A673 (cell line): ENCODE data around the gene DDC. TPM values are rescaled to one million over a fixed set of nuclear protein-coding genes. Genes with fewer than 3 reads are reported as not detected.

Experiments used
- BruUV-seq: library from RNA; stranded (reverse); fragments of 400-500 nt; replicated peaks from 2 replicates; lab custom pipeline; 2021; lab: Mats Ljungman, UMichigan
- CTCF ChIA-PET: fragments of 300-600 bp; sonication (Branson Sonifier 250); formaldehyde crosslinking; loops from one replicate; lab custom pipeline; 2022; ENCODE audit warnings: antibody characterized with exemption; lab: Charles Lee
- POLR2A ChIA-PET: fragments of 300-600 bp; sonication (Branson Sonifier 250); formaldehyde crosslinking; loops from one replicate; lab custom pipeline; 2022; ENCODE audit warnings: antibody characterized with exemption; ENCODE audit not compliant: low non-redundant PET; lab: Charles Lee
- DNase-seq: peaks from one replicate; pipeline ENCODE4 v3.0.0-alpha.2; 2015; ENCODE audit warnings: low spot score
- H3K27ac ChIP-seq: fragments of 200-600 bp; sonication (generic); 2 replicates; pipeline ENCODE4 v1.5.1; 2016; ENCODE audit warnings: mixed run types, low read depth, mild to moderate bottlenecking, mixed read lengths, antibody characterized with exemption, low read length; ENCODE audit not compliant: poor library complexity, severe bottlenecking
- H3K27me3 ChIP-seq: fragments of 200-600 bp; sonication (generic); replicated peaks from 2 replicates; pipeline ENCODE4 v1.6.1; 2017; ENCODE audit warnings: mixed run types, low read depth, mild to moderate bottlenecking, mixed read lengths, antibody characterized with exemption, low read length; ENCODE audit not compliant: insufficient read depth, poor library complexity
- H3K36me3 ChIP-seq: fragments of 200-600 bp; sonication (generic); 2 replicates; pipeline ENCODE4 v1.6.1; 2016; ENCODE audit warnings: mixed run types, mild to moderate bottlenecking, mixed read lengths, antibody characterized with exemption, low read length; ENCODE audit not compliant: insufficient read depth, poor library complexity, severe bottlenecking
- H3K4me1 ChIP-seq: fragments of 200-600 bp; sonication (generic); 2 replicates; pipeline ENCODE4 v1.6.1; 2017; ENCODE audit warnings: mixed run types, mild to moderate bottlenecking, mixed read lengths, antibody characterized with exemption, low read length; ENCODE audit not compliant: insufficient read depth, poor library complexity, severe bottlenecking
- H3K4me3 ChIP-seq: fragments of 200-600 bp; sonication (generic); 2 replicates; pipeline ENCODE4 v1.5.1; 2016; ENCODE audit warnings: low read depth, mixed run types, mild to moderate bottlenecking, mixed read lengths, low read length; ENCODE audit not compliant: poor library complexity, severe bottlenecking
- H3K9me3 ChIP-seq: fragments of 200-600 bp; sonication (generic); 2 replicates; pipeline ENCODE4 v1.6.1; 2016; ENCODE audit warnings: mixed run types, low read depth, mild to moderate bottlenecking, mixed read lengths, antibody characterized with exemption, low read length; ENCODE audit not compliant: poor library complexity, severe bottlenecking
- EZH2 ChIP-seq: fragments of 200-600 bp; sonication (generic); IDR thresholded peaks from 2 replicates; pipeline ENCODE4 v1.6.1; 2017; ENCODE audit warnings: borderline replicate concordance, low read depth, mild to moderate bottlenecking, mixed read lengths, antibody characterized with exemption, low read length; ENCODE audit not compliant: poor library complexity, severe bottlenecking
- intact Hi-C: fragments of 100-400 bp; cut with micrococcal nuclease; formaldehyde crosslinking; loops from one replicate; pipeline ENCODE4 v1.10.0; 2022; ENCODE audit not compliant: unreplicated experiment
- total RNA-seq: library from RNA; stranded (reverse); gene quantifications from 2 replicates; pipeline ENCODE4 v1.2.3, GENCODE V29; 2021
- TF ChIP-seq, protein P1 (sequence below): fragments of 300-800, 200-600 bp; sonication (generic); conservative IDR thresholded peaks from 2 replicates; pipeline ENCODE4 v1.5.1; 2017; ENCODE audit warnings: low read depth, mild to moderate bottlenecking, antibody characterized with exemption, low read length, moderate library complexity, mixed read lengths

Gene DDC
- total RNA-seq, 1 experiment from 2014 or later: not detected

DNA sequence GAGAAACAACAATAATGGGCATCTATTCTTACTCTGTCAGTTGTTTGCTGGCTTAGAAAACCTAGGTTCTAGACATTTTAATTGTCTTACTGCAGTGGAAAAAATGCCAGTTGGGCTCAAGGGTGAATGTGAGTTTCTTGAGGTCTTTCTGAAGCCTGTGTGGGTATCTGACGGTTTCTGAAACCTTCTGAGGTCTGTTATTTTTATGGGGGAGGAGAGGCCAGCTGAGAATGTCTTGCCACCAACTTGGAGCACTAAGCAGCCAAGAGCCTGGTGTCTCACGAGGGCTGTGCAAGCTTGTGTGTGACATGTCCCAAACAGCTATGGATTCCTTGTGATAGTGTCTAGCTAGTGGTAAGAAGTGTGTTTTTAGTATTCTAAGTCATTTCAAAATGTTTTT, 24.2 kb upstream of the DDC start:
- no peak for TF ChIP-seq EZH2
- TF ChIP-seq, protein P1, sequence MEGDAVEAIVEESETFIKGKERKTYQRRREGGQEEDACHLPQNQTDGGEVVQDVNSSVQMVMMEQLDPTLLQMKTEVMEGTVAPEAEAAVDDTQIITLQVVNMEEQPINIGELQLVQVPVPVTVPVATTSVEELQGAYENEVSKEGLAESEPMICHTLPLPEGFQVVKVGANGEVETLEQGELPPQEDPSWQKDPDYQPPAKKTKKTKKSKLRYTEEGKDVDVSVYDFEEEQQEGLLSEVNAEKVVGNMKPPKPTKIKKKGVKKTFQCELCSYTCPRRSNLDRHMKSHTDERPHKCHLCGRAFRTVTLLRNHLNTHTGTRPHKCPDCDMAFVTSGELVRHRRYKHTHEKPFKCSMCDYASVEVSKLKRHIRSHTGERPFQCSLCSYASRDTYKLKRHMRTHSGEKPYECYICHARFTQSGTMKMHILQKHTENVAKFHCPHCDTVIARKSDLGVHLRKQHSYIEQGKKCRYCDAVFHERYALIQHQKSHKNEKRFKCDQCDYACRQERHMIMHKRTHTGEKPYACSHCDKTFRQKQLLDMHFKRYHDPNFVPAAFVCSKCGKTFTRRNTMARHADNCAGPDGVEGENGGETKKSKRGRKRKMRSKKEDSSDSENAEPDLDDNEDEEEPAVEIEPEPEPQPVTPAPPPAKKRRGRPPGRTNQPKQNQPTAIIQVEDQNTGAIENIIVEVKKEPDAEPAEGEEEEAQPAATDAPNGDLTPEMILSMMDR: no peak
- Histone ChIP-seq H3K36me3 (no peaks in the 10 kb centered on the region), H3K9me3 (no peaks in the 10 kb centered on the region), H3K27me3 (no peaks in the 10 kb centered on the region), H3K4me3 (no peak overlapping the region), H3K4me1 (no peaks in the 10 kb centered on the region), H3K27ac (no peak overlapping the region)
- intact Hi-C loops: no loop called here
- ChIA-PET CTCF (no interaction called here), POLR2A (no interaction called here)
- no TSS peak for BruUV-seq
- DNase-seq: no peak

DNA sequence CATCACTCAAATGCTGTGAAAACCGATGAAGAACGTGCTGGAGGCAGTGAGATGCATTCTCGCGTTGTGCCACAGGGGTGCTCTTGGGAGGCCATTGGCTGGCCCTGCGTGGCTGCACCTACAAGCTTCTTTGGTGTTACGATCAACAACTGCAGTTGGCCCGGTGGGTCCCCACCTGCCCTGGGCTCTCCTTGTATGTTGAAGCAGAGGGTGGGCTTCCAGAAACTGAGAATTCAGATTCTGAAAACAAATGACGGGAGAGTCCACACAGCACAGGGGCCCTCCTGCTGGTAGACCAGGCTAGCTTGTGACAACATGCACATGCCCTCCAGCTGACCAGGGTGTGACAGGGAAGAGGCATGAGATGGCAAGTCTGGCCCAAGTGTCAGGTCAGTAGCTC, 23.7 kb upstream of the DDC start:
- TF ChIP-seq EZH2: no peak
- TF ChIP-seq, protein P1: no peak
- DNase-seq: no peak
- H3K36me3 ChIP-seq: no peaks in the 10 kb centered on the region
- ChIA-PET POLR2A (no interaction called here), CTCF (no interaction called here)
- no TSS peak for BruUV-seq
- no peak overlapping the region for H3K4me3 ChIP-seq
- intact Hi-C loops: no loop called here
- H3K27me3 ChIP-seq: no peaks in the 10 kb centered on the region
- no peak overlapping the region for H3K27ac ChIP-seq
- no peaks in the 10 kb centered on the region for H3K4me1 ChIP-seq
- no peaks in the 10 kb centered on the region for H3K9me3 ChIP-seq

DNA sequence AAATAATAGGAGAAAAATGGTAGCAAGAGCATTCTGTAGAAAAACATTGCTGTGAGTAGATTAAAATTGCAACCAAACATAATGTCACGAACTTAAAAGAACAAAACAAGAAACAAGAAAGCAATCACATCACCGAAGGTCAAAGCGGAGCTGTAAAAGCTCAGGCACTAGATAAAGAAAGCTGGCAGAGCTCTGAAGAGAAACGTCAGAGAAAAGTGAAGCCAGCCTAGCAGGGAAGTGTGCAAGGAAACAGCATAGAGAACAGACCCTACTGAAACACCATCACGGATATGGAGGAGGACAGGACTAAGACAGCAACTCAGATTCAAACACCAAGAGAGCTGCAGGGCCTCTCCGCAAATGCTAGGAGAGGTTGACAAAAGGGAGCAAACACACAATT, 22.5 kb upstream of the DDC start:
- Histone ChIP-seq H3K9me3 (no peaks in the 10 kb centered on the region), H3K4me1 (no peaks in the 10 kb centered on the region), H3K4me3 (no peak overlapping the region), H3K27me3 (no peaks in the 10 kb centered on the region), H3K27ac (no peak overlapping the region), H3K36me3 (no peaks in the 10 kb centered on the region)
- intact Hi-C loops: no loop called here
- ChIA-PET CTCF (no interaction called here), POLR2A (no interaction called here)
- no TSS peak for BruUV-seq
- DNase-seq: no peak
- TF ChIP-seq, protein P1: no peak
- TF ChIP-seq EZH2: no peak
